ENCODE measurements around the gene CRELD1.

The CRELD1 gene

DNA sequence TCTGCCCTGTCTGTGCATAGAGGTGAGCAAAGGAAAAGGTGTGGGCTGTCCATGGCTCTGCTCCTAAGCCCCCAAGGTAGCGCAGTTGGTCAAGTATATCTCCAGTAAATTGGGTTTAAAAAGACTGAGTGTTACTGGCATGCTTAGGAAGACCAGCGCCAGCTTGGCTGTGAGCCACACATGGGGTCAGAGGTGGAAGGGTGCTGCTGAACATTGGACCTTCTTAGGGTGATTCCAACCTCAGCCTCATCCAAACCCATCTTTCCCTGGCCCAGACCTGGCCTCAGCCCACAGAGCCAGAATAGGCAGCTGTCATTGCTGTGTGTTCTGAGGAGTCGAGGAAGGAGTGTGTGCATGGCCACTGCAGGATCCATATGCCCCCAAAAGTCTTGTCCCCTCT lies 25.3 kb upstream of the CRELD1 start:
- H3K4me3 ChIP-seq (replicated peaks; ENCODE audit: low read depth, low read length): no peak overlapping the region
- TF ChIP-seq, protein P1, sequence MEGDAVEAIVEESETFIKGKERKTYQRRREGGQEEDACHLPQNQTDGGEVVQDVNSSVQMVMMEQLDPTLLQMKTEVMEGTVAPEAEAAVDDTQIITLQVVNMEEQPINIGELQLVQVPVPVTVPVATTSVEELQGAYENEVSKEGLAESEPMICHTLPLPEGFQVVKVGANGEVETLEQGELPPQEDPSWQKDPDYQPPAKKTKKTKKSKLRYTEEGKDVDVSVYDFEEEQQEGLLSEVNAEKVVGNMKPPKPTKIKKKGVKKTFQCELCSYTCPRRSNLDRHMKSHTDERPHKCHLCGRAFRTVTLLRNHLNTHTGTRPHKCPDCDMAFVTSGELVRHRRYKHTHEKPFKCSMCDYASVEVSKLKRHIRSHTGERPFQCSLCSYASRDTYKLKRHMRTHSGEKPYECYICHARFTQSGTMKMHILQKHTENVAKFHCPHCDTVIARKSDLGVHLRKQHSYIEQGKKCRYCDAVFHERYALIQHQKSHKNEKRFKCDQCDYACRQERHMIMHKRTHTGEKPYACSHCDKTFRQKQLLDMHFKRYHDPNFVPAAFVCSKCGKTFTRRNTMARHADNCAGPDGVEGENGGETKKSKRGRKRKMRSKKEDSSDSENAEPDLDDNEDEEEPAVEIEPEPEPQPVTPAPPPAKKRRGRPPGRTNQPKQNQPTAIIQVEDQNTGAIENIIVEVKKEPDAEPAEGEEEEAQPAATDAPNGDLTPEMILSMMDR (IDR thresholded peaks at IDR 0.05; ENCODE audit: low read depth, low read length, missing control alignments): no peak
- no peak for DNase-seq (ENCODE audit: extremely low read depth, low read depth)

DNA sequence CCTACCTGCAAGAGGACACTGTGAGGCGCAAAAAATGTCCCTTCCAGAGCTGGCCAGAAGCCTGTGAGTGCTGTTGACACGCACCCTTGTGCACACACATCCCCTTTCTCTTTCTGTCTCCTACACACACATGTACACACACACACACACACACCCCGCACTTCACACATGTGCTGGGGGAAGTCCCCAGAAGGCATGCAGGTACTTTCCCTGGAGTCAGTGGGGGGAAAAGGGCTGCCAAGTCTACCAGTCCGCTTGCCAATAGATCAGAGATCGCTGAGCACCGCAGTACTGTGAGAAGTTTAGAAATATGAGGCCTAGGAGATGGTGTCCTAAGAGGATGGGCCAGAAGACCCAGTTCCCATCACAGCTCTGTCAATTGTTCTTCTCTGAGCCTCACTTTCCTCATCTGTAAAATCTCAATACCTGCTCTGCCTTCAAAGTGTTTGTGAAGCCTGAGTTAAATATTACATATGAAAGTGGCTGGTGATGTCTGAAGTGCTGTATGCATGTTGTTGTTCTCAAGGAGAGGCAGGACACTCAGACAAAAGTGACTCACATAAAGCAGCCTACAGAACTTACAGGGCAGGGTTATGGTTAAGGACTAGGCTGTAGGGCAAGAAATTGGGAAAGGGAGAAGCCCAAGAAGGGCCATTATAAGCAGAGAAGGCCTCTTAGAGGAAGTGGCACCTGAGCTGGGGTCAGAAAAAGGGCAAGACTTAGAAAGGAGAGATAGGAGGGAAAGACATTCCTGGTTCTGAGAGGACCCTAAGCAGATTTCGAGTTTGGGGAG lies 24.2 kb upstream of the CRELD1 start:
- TF ChIP-seq, protein P1 (IDR thresholded peaks at IDR 0.05; ENCODE audit: low read depth, low read length, missing control alignments): no peak
- no peak overlapping the region for H3K4me3 ChIP-seq (replicated peaks; ENCODE audit: low read depth, low read length)
- no peak for DNase-seq (ENCODE audit: extremely low read depth, low read depth)

DNA sequence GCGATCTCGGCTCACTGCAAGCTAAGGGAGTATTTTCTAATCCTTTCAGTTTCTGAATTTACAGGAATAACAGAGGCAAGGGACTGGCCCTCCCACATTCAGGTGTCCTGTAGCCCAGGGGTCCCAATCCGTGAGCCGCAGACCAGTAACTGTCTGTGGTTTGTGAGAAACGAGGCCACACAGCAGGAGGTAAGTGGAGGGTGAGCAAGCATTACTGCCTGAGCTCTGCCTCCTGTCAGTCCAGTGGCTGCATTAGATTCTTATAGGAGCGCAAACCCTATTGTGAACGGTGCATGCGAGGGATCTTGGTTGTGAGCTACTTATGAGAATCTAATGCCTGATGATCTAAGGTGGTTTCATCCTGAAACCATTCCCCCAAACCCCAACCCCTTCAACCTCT lies 21.8 kb upstream of the CRELD1 start:
- H3K4me3 ChIP-seq (replicated peaks; ENCODE audit: low read depth, low read length): no peak overlapping the region
- DNase-seq (ENCODE audit: extremely low read depth, low read depth): no peak
- TF ChIP-seq, protein P1 (IDR thresholded peaks at IDR 0.05; ENCODE audit: low read depth, low read length, missing control alignments): no peak

DNA sequence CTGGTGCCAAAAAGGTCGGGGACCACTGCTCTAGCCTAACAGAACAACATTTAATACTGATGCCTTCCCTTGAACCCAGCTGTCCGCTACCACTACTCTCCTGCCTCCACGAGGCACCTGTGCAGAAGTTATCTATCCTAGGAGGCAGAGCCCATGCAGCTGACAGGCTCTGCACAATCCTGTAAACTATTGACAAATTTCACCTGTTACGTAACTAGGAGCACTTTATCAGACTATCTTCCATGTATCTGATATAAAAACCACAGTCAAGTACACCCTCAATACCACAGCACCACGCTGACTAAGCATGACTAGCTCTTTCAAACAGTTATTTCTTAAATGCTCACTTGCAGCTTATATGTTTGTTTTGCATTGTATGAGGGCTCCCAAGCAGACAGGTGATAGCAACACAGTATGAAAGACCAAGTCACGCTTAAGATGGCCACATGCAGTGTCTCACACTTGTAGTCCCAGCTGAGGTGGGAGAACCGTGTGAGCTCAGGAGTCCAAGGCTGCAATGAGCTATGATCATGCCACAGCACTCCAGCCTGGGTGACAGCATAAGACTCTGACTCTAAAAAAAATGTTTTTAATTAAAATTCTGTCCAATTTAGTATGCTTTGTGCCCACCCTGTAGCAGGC lies 21.2 kb upstream of the CRELD1 start:
- DNase-seq (ENCODE audit: extremely low read depth, low read depth): no peak
- no peak overlapping the region for H3K4me3 ChIP-seq (replicated peaks; ENCODE audit: low read depth, low read length)
- TF ChIP-seq, protein P1 (IDR thresholded peaks at IDR 0.05; ENCODE audit: low read depth, low read length, missing control alignments): no peak

DNA sequence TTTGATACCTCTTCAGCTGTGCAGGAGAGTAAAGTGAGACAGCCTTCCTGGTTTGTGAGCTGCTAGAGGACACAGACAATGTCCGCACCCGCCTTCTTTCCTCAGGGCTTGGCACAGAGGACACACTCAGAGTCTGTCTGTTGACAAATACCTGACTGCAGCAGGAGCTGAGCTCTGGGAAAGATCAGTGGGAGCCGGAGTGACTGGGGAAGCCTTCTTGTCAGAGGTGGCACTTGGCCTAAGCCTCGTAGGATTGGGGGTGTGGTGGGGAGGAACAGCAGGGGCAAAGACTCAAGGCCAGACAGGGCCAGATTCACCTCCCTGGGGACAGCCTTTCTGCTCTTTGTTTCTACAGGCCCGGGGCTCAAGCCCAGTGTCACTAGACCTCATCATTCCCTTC lies 20.0 kb upstream of the CRELD1 start:
- TF ChIP-seq, protein P1 (IDR thresholded peaks at IDR 0.05; ENCODE audit: low read depth, low read length, missing control alignments): no peak
- no peak overlapping the region for H3K4me3 ChIP-seq (replicated peaks; ENCODE audit: low read depth, low read length)
- no peak for DNase-seq (ENCODE audit: extremely low read depth, low read depth)

DNA sequence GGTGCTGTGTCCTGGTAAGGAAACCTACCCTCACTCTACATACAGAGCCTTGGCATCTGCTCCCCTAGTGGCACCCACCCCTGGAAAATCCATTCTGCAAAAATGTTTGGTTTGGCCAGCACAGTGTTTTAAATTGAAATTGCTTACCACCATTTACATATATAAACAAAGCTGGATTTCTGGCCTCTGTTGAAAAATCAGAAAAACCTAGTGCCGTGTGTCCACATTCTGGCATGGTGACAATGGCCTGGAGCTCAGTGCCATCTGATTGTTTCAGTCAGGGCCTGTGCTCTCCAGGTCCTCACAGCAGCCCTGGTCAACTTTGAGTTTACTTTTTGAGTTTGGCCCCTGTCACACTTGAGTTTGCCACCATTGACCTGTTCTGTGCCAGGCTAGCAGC lies 19.6 kb upstream of the CRELD1 start:
- H3K4me3 ChIP-seq (replicated peaks; ENCODE audit: low read depth, low read length): no peak overlapping the region
- TF ChIP-seq, protein P1 (IDR thresholded peaks at IDR 0.05; ENCODE audit: low read depth, low read length, missing control alignments): no peak
- no peak for DNase-seq (ENCODE audit: extremely low read depth, low read depth)

Data from HFF-Myc (cell line).